Mucosa of gallbladder (tissue), 1 donor: ENCODE results near the gene CAMK1D. TPM values are rescaled to one million over a fixed set of nuclear protein-coding genes. Genes with fewer than 3 reads are reported as not detected.
A peak's percentile ranks its signal among the peaks of the same experiment; 100 is the strongest.
"Not testable (repeated sequence)": the region's sequence is repeated elsewhere in the genome, so short reads cannot be mapped to it uniquely, and the experiment has no call there.

Experiments
- DNase-seq: peaks from one replicate; pipeline ENCODE4 v3.0.0-alpha.2; 2020; ENCODE audit warnings: low spot score
- total RNA-seq: library from RNA; stranded (reverse); gene quantifications from one replicate; pipeline ENCODE4 v1.2.1, GENCODE V29; 2021
- donor health status: DM: no; HTN: no; CAD: no.

CAMK1D gene
- total RNA-seq, 1 donor from 2014 or later: 19.4 TPM

GRCh38 chr10:12340371-12340770, 9.0 kb upstream of the CAMK1D start:
- DNase-seq: no peak

GRCh38 chr10:12340937-12341336, 8.4 kb upstream of the CAMK1D start:
- no peak for DNase-seq

- DNase-seq: no peak
Measured at GRCh38 chr10:12341526-12341925, 7.8 kb upstream of the CAMK1D start.

- DNase-seq: no peak
Measured at GRCh38 chr10:12344375-12345110, 4.8 kb upstream of the CAMK1D start.

GRCh38 chr10:12346707-12347106, 2.6 kb upstream of the CAMK1D start:
- DNase-seq: no peak

- DNase-seq: peak; percentile 11
Measured at GRCh38 chr10:12348294-12348869, 965 bp upstream of the CAMK1D start.

GRCh38 chr10:12349629-12350166, 351 bp downstream of the CAMK1D start:
- no peak for DNase-seq

GRCh38 chr10:12350167-12350872, 973 bp downstream of the CAMK1D start:
- DNase-seq: peak; percentile 30

- no peak for DNase-seq
Measured at GRCh38 chr10:12350925-12351324, 1.6 kb downstream of the CAMK1D start.

GRCh38 chr10:12351447-12351846, 2.1 kb downstream of the CAMK1D start:
- no peak for DNase-seq

GRCh38 chr10:12351889-12352288, 2.5 kb downstream of the CAMK1D start:
- no peak for DNase-seq

GRCh38 chr10:12353399-12354242, 4.3 kb downstream of the CAMK1D start:
- DNase-seq: no peak

GRCh38 chr10:12354696-12355095, 5.3 kb downstream of the CAMK1D start:
- DNase-seq: not testable (repeated sequence)

GRCh38 chr10:12355384-12355783, 6.0 kb downstream of the CAMK1D start:
- no peak for DNase-seq

- no peak for DNase-seq
Measured at GRCh38 chr10:12357525-12358151, 8.3 kb downstream of the CAMK1D start.

GRCh38 chr10:12358863-12359564, 9.7 kb downstream of the CAMK1D start:
- no peak for DNase-seq

GRCh38 chr10:12360461-12360860, 11.1 kb downstream of the CAMK1D start:
- DNase-seq: no peak

GRCh38 chr10:12361115-12361514, 11.8 kb downstream of the CAMK1D start:
- DNase-seq: not testable (repeated sequence)

GRCh38 chr10:12364559-12364958, 15.2 kb downstream of the CAMK1D start:
- no peak for DNase-seq

GRCh38 chr10:12367272-12367671, 17.9 kb downstream of the CAMK1D start:
- DNase-seq: no peak

GRCh38 chr10:12369982-12370381, 20.6 kb downstream of the CAMK1D start:
- DNase-seq: no peak
